ENCODE results near the gene ERLIN1.

The ERLIN1 gene

DNA sequence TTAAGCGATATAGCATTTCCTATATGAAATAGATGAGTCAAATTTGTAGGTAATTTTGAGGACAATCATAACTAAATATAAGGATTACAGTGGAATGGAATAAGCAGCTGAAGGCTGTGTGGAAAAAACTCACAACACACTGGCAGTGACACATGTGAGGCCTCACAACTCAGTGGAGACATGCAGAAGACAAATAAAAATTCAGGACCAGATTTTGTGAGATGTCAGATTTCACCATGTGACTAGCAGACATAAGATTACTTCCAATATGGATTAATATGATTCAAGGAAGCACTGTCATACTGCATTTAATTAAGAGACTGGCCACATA lies 17.6 kb downstream of the ERLIN1 start:
- DNase-seq: no peak

DNA sequence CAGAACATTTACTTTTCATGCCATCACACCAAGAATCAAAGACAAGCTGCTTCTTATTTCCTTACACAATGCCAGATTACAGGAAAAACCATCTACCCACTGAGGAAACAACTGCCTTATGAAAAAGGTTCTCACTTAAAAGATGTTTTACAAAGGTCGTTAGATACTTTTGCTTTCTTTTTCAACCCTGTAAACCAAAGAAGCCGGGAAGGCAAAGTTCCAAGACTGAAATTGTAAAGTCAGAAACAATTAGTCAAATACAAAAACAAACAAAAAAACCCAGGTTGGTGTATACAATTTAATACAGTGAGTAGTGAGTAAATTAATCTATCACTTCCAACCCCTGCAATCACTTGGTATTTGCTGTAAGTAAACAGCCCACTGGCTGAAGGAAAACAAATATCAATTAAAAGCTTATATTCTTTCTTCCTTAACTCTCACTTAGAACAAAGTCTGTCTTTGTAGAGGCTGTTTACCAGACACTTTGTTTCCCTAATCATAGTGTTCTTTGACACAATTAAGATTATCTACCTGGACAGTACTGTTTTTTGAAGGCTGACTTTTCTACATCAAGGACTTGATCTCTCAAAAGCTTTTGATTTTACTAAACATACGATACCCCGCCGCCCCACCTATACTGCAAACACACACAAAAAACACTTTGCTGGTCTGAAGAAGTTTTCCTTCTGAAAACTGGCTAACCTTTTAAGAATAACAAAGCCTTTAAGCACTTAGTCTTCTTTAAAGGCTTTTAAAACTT lies 18.1 kb downstream of the ERLIN1 start:
- no peak for DNase-seq

DNA sequence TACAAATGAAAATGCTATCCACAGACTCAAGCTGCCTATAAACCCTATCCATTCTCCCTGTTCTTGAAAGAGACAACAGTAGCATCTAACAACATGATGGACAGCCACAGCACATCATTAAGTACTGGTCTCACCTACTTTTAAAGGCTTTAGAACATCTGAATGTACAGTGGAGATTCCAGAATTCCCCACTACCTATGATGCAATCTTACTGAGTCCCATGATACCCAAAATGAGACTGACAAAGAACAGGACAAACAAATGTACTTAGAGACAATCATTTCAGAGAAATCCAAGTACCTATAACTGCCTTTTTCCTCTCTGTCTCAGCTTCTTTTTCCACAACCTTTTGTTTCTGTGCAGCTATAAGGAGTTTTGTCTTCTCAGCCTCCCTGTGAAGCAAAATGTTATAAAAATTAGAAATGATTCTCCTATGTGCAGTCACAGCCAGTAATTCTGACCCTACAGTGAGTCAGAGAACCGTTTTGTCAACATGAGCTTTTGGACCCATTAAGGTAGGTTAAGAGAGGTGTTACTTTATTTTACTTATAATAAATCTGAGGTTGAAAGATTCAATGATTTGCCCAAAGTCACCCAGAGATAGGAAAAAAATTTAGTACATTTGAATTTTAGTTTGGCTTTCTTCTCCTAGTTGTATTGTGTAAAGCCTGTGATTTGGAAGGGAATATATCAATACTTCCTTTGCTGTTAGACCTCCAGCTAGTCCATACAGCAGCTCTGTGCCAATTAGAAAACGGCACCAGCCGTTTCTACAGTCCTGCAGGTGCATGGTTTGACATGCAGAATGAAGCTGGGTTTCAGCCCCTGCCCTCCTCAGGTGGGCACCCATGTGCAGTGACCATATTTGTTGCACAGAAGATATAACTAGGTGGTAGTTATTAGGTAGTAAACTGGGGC lies 21.9 kb downstream of the ERLIN1 start:
- no peak for DNase-seq

DNA sequence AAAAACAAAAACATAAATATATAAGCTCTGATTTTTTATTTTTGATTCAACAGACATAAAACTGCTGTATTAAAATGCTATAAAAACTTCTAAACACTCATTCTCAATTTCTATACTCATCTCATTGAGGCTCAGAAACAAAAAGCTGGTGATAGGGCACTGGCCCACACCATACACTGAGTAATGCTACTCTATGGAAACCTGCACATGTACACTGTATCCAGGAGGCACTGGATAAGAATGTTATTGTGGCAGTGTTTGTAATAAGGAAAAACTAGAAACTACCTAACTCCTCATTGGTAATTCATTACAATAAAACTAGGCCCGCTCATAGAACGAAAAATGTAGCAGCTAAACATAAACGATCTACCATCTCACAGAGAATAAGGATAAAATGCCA lies 23.1 kb downstream of the ERLIN1 start:
- DNase-seq: no peak

DNA sequence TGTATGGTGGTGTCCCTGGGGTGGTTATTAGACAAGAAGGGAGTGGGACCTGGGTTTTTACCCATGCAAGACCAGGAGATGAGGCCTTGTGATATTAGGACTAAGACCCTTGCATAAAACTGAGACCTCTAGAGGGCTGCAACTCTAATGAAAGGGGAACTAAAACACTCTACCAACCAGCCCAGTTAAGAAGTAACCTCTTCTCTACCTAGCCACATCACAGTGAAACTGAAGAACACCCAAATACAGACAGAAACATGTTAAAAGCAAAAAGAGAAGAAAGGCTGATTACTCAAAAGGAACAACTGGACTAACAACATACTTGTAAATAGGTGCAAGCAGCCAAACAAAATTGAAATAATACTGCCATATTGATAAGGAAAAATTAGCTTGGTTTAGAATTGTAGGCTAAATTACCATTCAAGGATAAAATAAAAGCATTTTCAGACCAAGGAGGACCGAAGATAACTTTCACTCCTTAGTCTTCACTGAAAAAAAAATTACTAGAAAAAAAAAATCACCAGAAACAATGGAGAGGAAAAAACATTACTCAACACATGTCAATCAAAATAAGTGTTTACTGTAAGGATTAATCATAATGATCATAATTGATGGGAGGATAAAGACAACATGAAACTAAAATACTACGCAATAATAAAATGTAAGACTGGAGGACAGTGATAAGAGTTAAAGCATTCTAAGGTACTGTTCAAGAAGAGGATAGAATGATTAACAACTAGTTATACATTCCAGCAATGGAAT lies 27.6 kb downstream of the ERLIN1 start:
- DNase-seq: no peak

DNA sequence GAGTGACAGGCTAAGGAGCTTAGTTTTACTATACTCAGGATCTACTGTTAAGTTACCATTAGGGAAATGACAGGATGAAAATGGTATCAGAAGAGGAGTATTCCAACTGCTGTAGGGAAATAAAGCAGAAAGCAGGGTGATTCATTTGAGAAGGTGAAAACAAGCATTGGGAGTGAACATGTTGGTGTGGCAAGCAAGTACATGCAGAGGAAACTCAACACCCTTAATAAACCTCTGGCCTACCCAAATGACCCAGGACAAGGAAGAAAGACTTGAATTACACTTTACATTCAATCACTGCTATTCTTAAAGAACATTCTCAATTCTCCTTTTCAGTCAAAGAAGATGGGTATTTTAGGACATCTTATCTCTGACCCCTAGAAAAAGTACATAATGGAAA lies 28.7 kb downstream of the ERLIN1 start:
- DNase-seq: no peak

DNA sequence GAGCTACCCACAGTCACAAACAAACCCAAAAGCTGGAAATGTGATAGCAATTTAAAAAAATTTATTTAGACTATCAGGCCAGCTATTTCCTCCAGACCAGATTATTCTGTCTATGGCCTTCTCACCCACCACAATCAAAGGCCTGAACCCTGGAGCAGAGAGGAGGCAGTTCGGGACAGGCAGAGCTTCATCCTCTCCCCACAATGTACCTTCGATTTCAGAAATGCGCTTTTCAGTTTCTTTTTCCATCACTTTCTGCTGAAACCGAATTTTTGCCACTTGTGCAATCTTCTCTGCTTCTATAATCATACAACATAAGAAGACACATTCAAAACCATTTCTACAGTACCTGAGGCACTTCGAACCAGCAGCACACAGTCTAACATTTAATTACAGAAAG lies 29.9 kb downstream of the ERLIN1 start:
- DNase-seq: no peak

DNA sequence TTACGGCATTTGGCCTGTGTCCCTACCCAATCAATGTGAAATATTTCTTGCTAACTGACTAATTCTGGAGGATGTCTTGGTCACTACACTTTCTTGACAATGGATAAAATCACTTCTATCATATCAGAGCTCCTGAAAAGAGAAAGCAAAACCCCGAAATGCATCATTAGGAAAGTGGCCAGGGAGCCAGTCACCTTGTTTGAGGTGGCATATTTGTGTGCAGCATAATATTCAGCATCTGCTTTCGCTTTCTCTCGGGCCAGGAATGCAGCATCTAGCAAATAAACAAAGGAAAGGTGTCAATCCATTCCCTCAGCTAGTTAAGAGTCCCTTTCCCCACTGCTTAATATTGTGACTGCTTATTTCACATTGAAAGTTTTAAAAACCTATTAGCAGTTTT lies 31.2 kb downstream of the ERLIN1 start:
- DNase-seq: no peak

DNA sequence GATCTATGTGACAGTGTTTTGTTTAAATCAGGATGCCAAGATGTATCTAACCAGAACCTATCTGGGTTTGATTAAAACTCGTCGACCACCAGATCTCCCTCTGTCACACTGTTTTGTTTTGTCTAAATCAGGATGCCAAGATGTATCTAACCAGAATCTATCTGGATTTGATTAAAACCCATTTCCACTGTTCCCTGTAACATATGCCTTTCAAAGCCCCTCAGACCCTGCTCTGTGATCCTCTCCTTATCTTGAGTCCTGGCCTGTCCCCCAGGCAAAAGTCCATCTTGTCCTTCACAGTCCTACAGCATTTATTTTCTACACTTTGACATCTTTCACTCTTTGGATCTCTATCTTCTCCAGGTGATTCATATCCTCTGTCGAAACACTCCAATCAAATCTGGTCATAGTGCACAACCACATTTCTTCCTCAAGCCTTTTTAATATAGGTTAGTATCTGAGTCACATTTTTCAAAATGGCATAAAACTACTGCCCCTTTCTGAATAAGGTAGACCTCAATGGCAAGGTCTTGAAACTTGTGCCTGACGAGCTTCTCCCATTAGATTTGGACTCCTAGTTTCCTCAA lies 32.5 kb downstream of the ERLIN1 start:
- no peak for DNase-seq

DNA sequence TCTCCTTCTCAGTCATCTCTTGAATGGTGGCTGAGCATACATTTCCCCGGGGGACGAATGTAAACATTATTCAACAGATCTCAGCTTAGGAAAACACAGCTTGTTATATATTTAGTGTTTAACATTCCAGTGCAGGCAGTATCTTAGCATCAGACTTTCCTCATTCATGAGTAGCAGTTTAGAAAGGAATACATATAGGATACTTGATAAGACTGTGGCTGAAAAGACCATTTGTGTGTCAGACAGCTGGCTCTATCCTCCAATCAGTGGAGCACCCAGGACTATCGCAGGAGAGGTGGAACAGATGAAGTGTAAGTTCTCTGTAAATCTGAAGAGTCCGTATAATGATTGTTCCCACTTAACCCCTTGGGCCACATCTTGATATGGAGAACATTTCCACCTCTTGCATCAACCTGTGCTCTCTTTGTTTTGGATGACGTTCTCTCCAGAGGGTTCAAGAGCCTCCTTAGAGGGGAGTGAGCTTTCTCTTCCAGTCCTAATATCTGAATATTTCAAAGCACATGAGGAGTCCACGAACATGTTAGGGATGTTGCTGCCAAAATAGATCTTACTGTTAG lies 34.0 kb downstream of the ERLIN1 start:
- DNase-seq: no peak

DNA sequence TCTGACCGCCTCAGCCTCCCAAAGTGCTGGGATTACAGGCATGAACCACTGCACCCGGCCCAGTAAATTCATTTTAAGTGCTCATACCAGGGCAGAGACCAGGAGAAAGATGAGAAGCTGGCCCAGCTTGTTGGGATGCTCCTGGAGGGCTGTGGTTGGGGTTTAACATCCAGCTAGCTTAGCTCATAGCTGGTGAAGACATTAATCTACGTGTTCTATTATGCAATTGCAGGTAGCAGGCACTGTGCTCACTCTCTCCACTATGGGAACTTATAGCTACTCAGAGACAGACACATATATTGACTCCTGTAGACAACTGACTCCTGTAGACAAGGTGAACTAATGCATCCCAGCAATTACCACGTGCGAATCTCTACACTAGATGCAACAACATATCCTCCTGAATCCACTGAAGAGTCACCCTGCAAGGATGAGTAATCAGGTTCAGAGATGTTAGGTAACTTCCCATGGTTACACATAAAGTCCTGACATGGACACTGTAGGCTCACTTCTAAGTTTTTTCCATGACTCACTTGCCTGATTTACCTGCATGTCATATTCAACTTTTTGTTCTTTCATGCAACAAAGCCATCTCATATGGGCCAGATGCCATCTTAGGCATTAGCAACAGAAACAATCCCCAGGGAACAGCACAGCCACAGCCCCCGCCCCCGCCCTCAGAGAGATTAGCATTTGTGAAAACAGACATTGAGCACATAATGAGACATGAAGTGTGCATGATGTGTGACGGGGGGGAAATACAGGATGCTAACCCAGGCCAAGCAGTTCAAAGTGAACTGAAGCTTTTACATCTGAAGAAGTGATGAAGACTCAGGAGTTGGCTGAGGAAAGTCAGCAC lies 37.2 kb downstream of the ERLIN1 start:
- DNase-seq: no peak

DNA sequence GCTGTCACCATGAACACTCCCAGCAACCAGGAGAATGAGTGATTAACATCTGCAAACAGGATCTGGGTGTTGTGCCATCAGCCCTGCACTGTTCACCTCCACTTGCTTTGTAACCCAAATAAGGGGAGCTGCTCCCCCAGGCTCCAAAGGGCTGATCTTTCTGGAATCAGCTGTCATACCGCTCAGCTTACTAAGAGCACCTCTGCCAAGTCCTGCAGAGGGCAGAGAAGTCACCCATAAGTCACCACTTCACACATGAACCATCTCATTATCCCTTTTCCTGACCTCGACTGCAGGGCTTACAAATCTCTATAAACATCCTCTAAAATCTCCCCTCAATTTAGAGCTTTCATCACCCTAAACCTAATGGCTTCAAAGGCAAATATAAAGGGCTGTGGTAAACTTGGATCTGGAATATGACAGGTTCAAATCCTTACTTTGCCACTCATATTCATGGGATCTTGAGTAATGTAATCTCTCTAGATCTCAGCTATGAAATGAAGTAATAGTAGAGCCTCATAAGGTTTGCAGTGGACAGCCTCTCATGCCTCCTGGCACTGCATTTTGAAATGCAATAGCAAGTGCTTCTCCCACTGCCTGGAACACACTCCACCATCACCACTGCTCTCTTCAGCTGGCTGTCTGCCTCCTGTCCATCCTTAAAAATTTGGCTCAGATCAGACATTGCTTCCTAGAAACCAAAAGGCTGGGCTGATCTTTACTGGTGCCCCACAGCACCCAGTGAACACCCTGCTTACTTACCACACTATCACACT lies 38.8 kb downstream of the ERLIN1 start:
- no peak for DNase-seq

DNA sequence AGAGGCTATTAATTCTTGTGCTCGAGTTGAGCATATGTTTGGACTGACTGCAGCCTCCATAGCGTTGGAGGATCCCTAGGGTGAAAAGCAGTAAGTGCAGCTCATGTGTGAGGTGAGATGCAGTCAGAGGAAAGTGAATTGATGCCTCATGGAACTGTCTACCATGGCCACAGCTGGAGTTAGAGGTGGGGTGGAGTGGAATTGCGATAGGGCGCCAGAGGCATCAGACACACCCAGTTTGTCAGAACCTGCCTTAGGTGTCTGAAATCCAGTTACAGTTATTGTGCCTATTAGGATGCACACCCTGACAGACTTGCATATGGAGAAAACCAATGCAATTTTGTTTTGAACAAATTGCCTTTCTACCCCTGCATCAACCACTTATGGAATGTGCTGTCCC lies 39.4 kb downstream of the ERLIN1 start:
- DNase-seq: no peak

DNA sequence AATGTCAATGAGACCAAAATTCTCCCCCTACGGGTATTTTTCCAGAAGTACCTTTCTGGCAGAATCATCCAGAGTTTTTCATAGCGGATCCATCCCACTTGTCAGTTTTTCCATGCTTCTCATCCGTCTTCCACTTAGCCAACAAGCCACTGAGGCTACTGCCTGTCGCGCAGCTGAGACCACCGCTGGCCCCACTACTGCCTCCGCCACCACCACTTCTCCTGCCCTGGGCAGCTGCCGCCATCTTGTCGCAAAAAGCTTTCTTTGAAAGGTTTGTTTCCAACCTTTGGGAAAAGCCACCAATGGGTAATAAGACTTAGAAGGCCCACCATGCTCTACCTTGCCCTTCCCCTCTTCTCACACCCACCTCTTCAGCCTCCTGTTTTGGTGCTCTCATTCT lies 42.1 kb downstream of the ERLIN1 start:
- DNase-seq: no peak

DNA sequence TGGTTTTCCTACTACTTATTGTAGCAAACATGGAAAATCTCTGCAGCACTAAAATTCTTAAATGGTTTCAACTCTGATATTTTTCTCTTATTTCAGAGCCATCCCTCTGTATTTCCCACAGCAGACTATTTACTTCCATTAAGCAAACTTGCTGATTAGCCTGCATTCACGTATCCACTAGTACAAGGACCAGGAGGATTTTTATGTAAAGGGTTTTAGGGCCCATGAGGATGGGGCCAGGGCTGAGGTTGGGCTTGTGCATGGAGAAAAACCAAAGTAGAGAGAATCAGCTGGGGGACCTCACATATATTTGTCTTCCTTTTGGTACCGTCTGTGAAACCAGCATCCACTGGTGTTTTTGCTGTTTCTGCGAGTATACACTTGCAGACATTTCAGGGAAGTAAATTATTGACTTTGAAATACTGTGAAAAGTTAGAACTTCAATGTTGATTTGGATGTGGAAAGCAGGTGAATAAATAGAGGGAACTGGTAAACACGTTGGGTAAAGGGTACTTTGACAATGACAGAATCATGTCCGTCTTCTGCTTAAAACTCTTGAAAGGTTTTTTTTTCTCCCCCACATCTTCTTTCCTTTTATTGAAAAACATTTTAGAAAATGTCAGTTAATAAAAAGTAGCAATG lies 44.3 kb downstream of the ERLIN1 start:
- no peak for DNase-seq

DNA sequence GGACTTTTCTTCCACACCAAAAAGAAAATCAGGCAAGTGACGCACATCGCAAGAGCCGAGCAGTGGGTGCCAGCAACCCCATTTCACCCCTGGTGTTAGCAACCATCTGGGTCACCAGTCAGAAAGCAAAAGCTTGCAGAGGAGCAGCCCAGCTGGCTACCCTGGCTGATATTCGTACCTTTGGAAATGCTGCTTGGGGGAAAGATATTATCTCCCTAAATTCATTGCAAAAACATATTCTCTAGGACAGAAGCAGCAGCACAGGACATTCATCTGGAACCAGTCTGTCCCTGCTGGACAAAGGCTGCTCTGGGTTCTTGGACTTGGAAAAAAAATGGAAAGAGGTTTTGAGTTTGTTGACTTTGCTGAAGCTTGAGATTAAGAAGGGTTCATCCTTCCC lies 45.8 kb downstream of the ERLIN1 start:
- DNase-seq: no peak

DNA sequence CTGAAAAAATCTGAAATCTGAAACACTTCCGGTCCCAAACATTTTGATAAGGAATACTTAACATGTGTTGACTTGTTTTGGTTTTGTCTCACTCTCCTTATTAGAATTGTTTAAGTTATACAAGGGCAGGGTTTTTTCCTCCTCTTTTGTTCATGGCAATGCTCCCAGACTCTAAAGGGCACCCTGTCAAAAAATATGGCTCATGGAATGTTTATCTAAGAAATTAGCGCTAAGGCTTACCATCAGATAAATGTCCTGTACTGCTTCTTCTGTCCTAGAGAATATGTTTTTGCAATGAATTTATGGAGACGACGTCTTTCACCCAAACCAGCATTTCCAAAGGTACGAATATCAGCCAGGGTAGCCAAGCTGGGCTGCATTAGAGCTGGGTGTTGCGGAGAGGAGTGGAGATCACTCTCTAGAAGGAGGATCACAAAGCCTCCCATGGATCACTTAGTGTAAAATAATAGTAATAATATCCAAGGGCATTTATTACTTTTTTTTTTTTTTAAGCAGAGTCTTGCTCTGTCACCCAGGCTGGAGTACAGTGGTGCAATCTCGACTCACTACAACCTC lies 46.8 kb downstream of the ERLIN1 start:
- no peak for DNase-seq

DNA sequence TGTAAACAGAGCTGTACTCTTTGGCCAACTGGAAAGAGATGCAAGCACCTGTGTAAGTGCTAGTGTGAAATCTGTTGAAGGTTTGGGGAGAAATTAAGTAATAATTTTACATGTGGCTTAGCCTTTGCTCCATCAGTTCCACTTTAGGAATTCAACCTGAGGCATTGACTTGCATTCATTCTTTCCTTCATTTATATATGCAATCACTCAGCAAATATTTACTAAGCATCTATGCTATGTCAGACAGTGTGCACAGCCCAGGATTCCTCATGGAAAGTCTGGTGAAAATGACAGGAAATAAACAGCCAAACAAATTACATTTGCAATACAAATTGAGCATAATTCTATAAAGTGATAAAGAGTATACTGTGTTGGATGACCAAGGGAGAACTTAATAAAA lies 50.3 kb downstream of the ERLIN1 start:
- DNase-seq: no peak

DNA sequence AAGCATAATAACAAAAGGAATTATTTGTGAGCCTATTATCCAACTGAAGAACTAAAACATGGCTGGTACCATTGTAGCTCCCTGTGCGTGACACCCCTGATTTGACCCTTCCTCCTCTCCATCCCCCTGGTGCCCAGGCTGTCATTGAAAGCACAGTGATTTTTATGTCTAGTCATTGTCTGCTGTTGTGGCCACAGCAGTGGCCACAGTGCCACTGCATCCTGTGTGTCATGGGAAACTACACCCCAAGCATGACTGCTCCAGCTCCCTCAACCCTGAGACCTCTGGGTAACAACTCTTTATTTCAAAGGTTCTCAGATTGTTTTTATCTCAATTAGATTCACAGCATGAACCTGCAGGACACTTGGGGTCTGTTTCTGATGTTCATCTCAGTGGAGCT lies 52.0 kb downstream of the ERLIN1 start:
- DNase-seq: no peak

DNA sequence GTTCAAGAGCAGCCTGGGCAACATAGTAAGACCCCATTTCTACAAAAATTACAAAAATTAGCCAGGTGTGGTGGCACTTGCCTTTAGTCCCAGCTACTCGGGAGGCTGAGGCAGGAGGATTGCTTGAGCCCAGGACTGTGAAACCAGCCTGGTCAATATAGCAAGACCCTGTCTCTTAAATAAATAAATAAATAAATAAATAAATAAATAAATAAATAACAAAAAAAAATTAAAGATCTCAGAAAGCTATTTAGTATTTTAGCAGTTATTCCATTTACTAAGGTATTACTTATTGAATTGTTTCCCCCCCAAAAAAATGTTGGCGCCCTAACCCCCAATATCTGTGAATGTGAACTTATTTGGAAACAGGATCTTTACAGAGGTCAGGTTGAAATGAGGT lies 53.4 kb downstream of the ERLIN1 start:
- no peak for DNase-seq

Data from CD4-positive, alpha-beta T cell treated with Interleukin-12 subunit alpha and Interleukin-12 subunit beta, for 1 hour (primary cell).